Endothelial cell of umbilical vein (primary cell): ENCODE data around the gene EFNA5. TPM values are rescaled to one million over a fixed set of nuclear protein-coding genes. Genes with fewer than 3 reads are reported as not detected.

Experiments used
- BruUV-seq: library from RNA; stranded (reverse); fragments of 400-500 nt; replicated peaks from 2 replicates; lab custom pipeline; 2021; lab: Mats Ljungman, UMichigan
- CTCF ChIA-PET: fragments of 300-600, 350-600 bp; sonication (Branson Sonifier 250); formaldehyde crosslinking; loops from one replicate; lab custom pipeline; 2021; ENCODE audit warnings: antibody characterized with exemption, inconsistent platforms; lab: Charles Lee
- POLR2A ChIA-PET: fragments of 300-600, 350-600 bp; sonication (Branson Sonifier 250); formaldehyde crosslinking; loops from one replicate; lab custom pipeline; 2021; ENCODE audit warnings: antibody characterized with exemption, inconsistent platforms; lab: Charles Lee
- DNase-seq: peaks from one replicate; pipeline ENCODE4 v3.0.0-alpha.2; 2011; ENCODE audit warnings: low read depth, low spot score
- FAIRE-seq: peaks from 2 replicates; lab custom pipeline; 2011; peaks lifted over from hg19 to GRCh38; lab: Jason Lieb, UNC
- H2AFZ ChIP-seq: 2 replicates; pipeline ENCODE4 v1.6.0; 2012; ENCODE audit warnings: low read depth, low read length, control low read depth, inconsistent platforms
- H3K27ac ChIP-seq: 2 replicates; pipeline ENCODE4 v1.5.1; 2011; ENCODE audit warnings: low read depth, mild to moderate bottlenecking, control low read depth, low read length, moderate library complexity; ENCODE audit not compliant: insufficient read depth
- H3K27me3 ChIP-seq, 2 experiments: 2 replicates each; pipeline versions ENCODE4 v1.6.0 to v1.6.1; 2011; ENCODE audit warnings: low read length in 2 of 2, mixed read lengths in 1 of 2; ENCODE audit not compliant: control insufficient read depth in 2 of 2, insufficient read depth in 2 of 2
- H3K36me3 ChIP-seq, 2 experiments: 2 replicates in 1 of 2; 3 replicates in 1 of 2; pipeline ENCODE4 v1.5.1; 2011; ENCODE audit warnings: low read length in 2 of 2, mild to moderate bottlenecking in 1 of 2, moderate library complexity in 1 of 2; ENCODE audit not compliant: control insufficient read depth in 2 of 2, insufficient read depth in 2 of 2; ENCODE audit errors: extremely low read depth in 1 of 2
- H3K4me1 ChIP-seq: 3 replicates; pipeline ENCODE4 v1.5.1; 2011; ENCODE audit warnings: mild to moderate bottlenecking, low read length; ENCODE audit not compliant: control insufficient read depth, insufficient read depth; ENCODE audit errors: extremely low read depth
- H3K4me2 ChIP-seq: 2 replicates; pipeline ENCODE4 v1.6.1; 2011; ENCODE audit warnings: low read length, control low read depth, mixed read lengths; ENCODE audit not compliant: insufficient read depth
- H3K4me3 ChIP-seq, 3 experiments: fragments of 200-600 bp in 1 of 3; sonication (generic), shearing (Covaris generic) in 1 of 3; replicated peaks in 1 of 3; 2 replicates each; pipeline ENCODE4 v1.5.1; 2011 to 2016; ENCODE audit warnings: control low read depth in 3 of 3, low read length in 3 of 3, mild to moderate bottlenecking in 2 of 3, inconsistent platforms in 1 of 3, low read depth in 1 of 3, moderate library complexity in 1 of 3; ENCODE audit not compliant: insufficient read depth in 1 of 3
- H3K79me2 ChIP-seq: 2 replicates; pipeline ENCODE4 v1.6.0; 2012; ENCODE audit warnings: low read length, inconsistent platforms; ENCODE audit not compliant: control insufficient read depth, insufficient read depth
- H3K9ac ChIP-seq: replicated peaks from 2 replicates; pipeline ENCODE3; 2011; ENCODE audit warnings: low read length, control low read depth; ENCODE audit not compliant: insufficient read depth; ENCODE audit errors: extremely low read depth
- H3K9me1 ChIP-seq: replicated peaks from 3 replicates; pipeline ENCODE4 v1.6.0; 2011; ENCODE audit warnings: mild to moderate bottlenecking, low read length; ENCODE audit not compliant: control insufficient read depth, insufficient read depth; ENCODE audit errors: extremely low read depth
- H3K9me3 ChIP-seq: replicated peaks from 2 replicates; pipeline ENCODE4 v1.5.1; 2012; ENCODE audit warnings: low read length, inconsistent platforms; ENCODE audit not compliant: control insufficient read depth, insufficient read depth
- H4K20me1 ChIP-seq: replicated peaks from 2 replicates; pipeline ENCODE3; 2011; ENCODE audit warnings: mild to moderate bottlenecking, low read length; ENCODE audit not compliant: control insufficient read depth, insufficient read depth; ENCODE audit errors: extremely low read depth
- EZH2 ChIP-seq: IDR thresholded peaks from 2 replicates; pipeline ENCODE4 v1.6.1; 2012; ENCODE audit warnings: borderline replicate concordance, low read depth, mild to moderate bottlenecking, moderate library complexity, low read length, inconsistent platforms; ENCODE audit not compliant: severe bottlenecking
- FOS ChIP-seq: IDR thresholded peaks from 2 replicates; pipeline ENCODE4 v1.6.1; 2011; ENCODE audit warnings: mild to moderate bottlenecking, low read length, moderate library complexity, borderline replicate concordance; ENCODE audit not compliant: insufficient read depth
- GATA2 ChIP-seq: IDR thresholded peaks from 2 replicates; pipeline ENCODE4 v1.7.0; 2011; ENCODE audit warnings: low read depth, mild to moderate bottlenecking, moderate library complexity, mixed read lengths, low read length; ENCODE audit not compliant: insufficient read length, insufficient read depth
- JUN ChIP-seq: IDR thresholded peaks from 2 replicates; pipeline ENCODE4 v1.6.1; 2011; ENCODE audit warnings: borderline replicate concordance, low read depth; ENCODE audit not compliant: insufficient read length, insufficient read depth
- MAX ChIP-seq: IDR thresholded peaks from 2 replicates; pipeline ENCODE4 v1.6.1; 2011; ENCODE audit not compliant: insufficient read depth, insufficient read length
- POLR2A ChIP-seq: IDR thresholded peaks from 2 replicates; pipeline ENCODE4 v1.6.1; 2012; ENCODE audit warnings: low read depth, mild to moderate bottlenecking, control low read depth, low read length
- POLR2AphosphoS5 ChIP-seq: IDR thresholded peaks from 2 replicates; pipeline ENCODE4 v1.6.1; 2012; ENCODE audit warnings: low read depth, mild to moderate bottlenecking, control low read depth, low read length, moderate library complexity; ENCODE audit not compliant: insufficient read depth
- dilution Hi-C: fragments of 300-500 bp; cut with MboI; formaldehyde crosslinking; loops from one replicate; pipeline ENCODE4 v1.15.0; 2019; ENCODE audit warnings: low sequenced_read_pairs; ENCODE audit not compliant: extremely low pct_ligation_motif_present
- intact Hi-C: fragments of 100-400 bp; cut with micrococcal nuclease; formaldehyde crosslinking; loops from one replicate; pipeline ENCODE4 v1.10.0; 2022
- polyA plus RNA-seq, 4 experiments: library from polyadenylated mRNA; depleted of rRNA in 3 of 4; stranded (reverse) in 3 of 4; unstranded in 1 of 4; fragments of >200 nt; gene quantifications; 2 replicates each; pipeline versions ENCODE4 v1.2.1 to v1.2.3, GENCODE V29; 2011 to 2012; ENCODE audit warnings: missing spikeins in 1 of 4
- total RNA-seq: library from RNA; stranded (reverse); gene quantifications from 2 replicates; pipeline ENCODE4 v1.2.3, GENCODE V29; 2021

The EFNA5 gene
- total and polyA plus RNA-seq, 2 donors (not counting 3 experiments of a cell fraction or from before 2014, with no cell fraction given) = 13.6 to 22.1 TPM

- Histone ChIP-seq H3K79me2 (peaks cover 4% of the 10 kb centered on the region), H3K27ac (peak overlapping the region; percentile 97), H3K4me3 (peak overlapping the region in 1 of 3 experiments; percentile 16), H3K9me3 (no peaks in the 10 kb centered on the region), H3K4me2 (peak overlapping the region; percentile 73), H3K9me1 (no peaks in the 10 kb centered on the region), H2AFZ (no peak overlapping the region), H3K27me3 (no peaks in the 10 kb centered on the region), H3K36me3 (no peaks in the 10 kb centered on the region), H3K4me1 (peaks cover 61% of the 10 kb centered on the region), H3K9ac (peak overlapping the region; percentile 84), H4K20me1 (no peaks in the 10 kb centered on the region)
- ChIA-PET POLR2A (interaction anchor here (0.7 to 3.1 kb wide), 3 partner anchors 33 to 335 kb away, joined by 3 to 20 read pairs (median 5); no protein-coding TSS in a partner anchor), CTCF (interaction anchor here (0.8 to 6.5 kb wide), 11 partner anchors 9 to 221 kb away, joined by 3 to 57 read pairs (median 8); no protein-coding TSS in a partner anchor)
- TSS peak; percentile 66 for BruUV-seq
- DNase-seq = peak; percentile 96
- TF ChIP-seq POLR2A (no peak), POLR2AphosphoS5 (peak; percentile 43), JUN (peak; percentile 86), EZH2 (no peak), GATA2 (peak; percentile 62), MAX (no peak), FOS (peak; percentile 64)
- intact Hi-C loops (loop anchor here (1.0 to 2.0 kb wide), 8 partner anchors 8 to 203 kb away; no protein-coding TSS in a partner anchor), dilution Hi-C loops (no loop called here)
- peak; percentile 88 for FAIRE-seq
These were observed 201.0 kb downstream of the EFNA5 start for GRCh38 chr5:107469485-107470294.
